ENCODE data around the gene KCTD15. TPM values are rescaled to one million over a fixed set of nuclear protein-coding genes. Genes with fewer than 3 reads are reported as not detected.

The KCTD15 gene
- total and polyA plus RNA-seq, 2 donors (not counting 3 experiments of a cell fraction or from before 2014, with no cell fraction given) = 49.5 to 51.8 TPM

GRCh38 chr19:33749016-33749415 lies 47.7 kb upstream of the KCTD15 start:
- Histone ChIP-seq H3K36me3 (ENCODE audit: control insufficient read depth in 2 of 2, extremely low read depth in 1 of 2, insufficient read depth in 2 of 2, low read length in 2 of 2) (no peaks in the 10 kb centered on the region), H3K4me2 (ENCODE audit: insufficient read depth, low read length) (no peak overlapping the region), H3K9ac (replicated peaks; ENCODE audit: extremely low read depth, insufficient read depth, low read length) (no peak overlapping the region), H2AFZ (ENCODE audit: low read depth, low read length) (no peak overlapping the region), H3K4me3 (replicated peaks in 1 of 3; ENCODE audit: insufficient read depth in 1 of 3, low read depth in 1 of 3, low read length in 3 of 3) (no peak overlapping the region), H3K27me3 (ENCODE audit: control insufficient read depth in 2 of 2, insufficient read depth in 2 of 2, low read length in 2 of 2) (no peaks in the 10 kb centered on the region), H3K9me1 (replicated peaks; ENCODE audit: control insufficient read depth, extremely low read depth, insufficient read depth, low read length) (no peaks in the 10 kb centered on the region), H3K79me2 (ENCODE audit: control insufficient read depth, insufficient read depth, low read length) (no peaks in the 10 kb centered on the region), H3K4me1 (ENCODE audit: control insufficient read depth, extremely low read depth, insufficient read depth, low read length) (no peaks in the 10 kb centered on the region), H3K9me3 (replicated peaks; ENCODE audit: control insufficient read depth, insufficient read depth, low read length) (no peaks in the 10 kb centered on the region), H3K27ac (ENCODE audit: insufficient read depth, low read depth, low read length) (no peak overlapping the region), H4K20me1 (replicated peaks; ENCODE audit: control insufficient read depth, extremely low read depth, insufficient read depth, low read length) (no peaks in the 10 kb centered on the region)
- dilution Hi-C loops (cut with MboI; ENCODE audit: extremely low pct_ligation_motif_present, low sequenced_read_pairs) (no loop called here), intact Hi-C loops (cut with micrococcal nuclease) (no loop called here)
- ChIA-PET CTCF (interaction anchor here (0.6 to 1.9 kb wide), 2 partner anchors 164 to 332 kb away, joined by 3 to 5 read pairs; no protein-coding TSS in a partner anchor), POLR2A (no interaction called here)
- no TSS peak for BruUV-seq (replicated peaks)
- no peak for FAIRE-seq
- DNase-seq (ENCODE audit: low read depth, low spot score) = no peak
- no peak for TF ChIP-seq POLR2A (IDR thresholded peaks at IDR 0.05; ENCODE audit: low read depth, low read length)
- TF ChIP-seq FOS (IDR thresholded peaks at IDR 0.05; ENCODE audit: borderline replicate concordance, insufficient read depth, low read length) = no peak
- no peak for TF ChIP-seq JUN (IDR thresholded peaks at IDR 0.05; ENCODE audit: borderline replicate concordance, insufficient read depth, insufficient read length, low read depth)
- no peak for TF ChIP-seq EZH2 (IDR thresholded peaks at IDR 0.05; ENCODE audit: borderline replicate concordance, low read depth, low read length, severe bottlenecking)
- no peak for TF ChIP-seq POLR2AphosphoS5 (IDR thresholded peaks at IDR 0.05; ENCODE audit: insufficient read depth, low read depth, low read length)
- TF ChIP-seq MAX (IDR thresholded peaks at IDR 0.05; ENCODE audit: insufficient read depth, insufficient read length) = no peak
- no peak for TF ChIP-seq CTCF (IDR thresholded peaks at IDR 0.05; ENCODE audit: extremely low read depth in 1 of 2, insufficient read depth in 1 of 2, low read depth in 1 of 2, low read length in 2 of 2)
- TF ChIP-seq MYC (IDR thresholded peaks at IDR 0.05; ENCODE audit: low read depth, low read length) = no peak
